ENCODE measurements around the gene NR2C2.

GRCh38 chr3:14898929-14899328, 48.5 kb upstream of the NR2C2 start:
- TF ChIP-seq RAD21 (IDR thresholded peaks at IDR 0.05) (no peak), CTCF (IDR thresholded peaks at IDR 0.05; ENCODE audit: low read depth, low read length, missing input control) (no peak), MAX (IDR thresholded peaks at IDR 0.05) (no peak), REST (IDR thresholded peaks at IDR 0.05) (no peak), GABPA (IDR thresholded peaks at IDR 0.05 in 1 of 2, conservative IDR thresholded peaks at IDR 0.05 in 1 of 2) (no peak)
